IMR-90 (cell line): ENCODE measurements around the gene P2RY10. TPM values are rescaled to one million over a fixed set of nuclear protein-coding genes. Genes with fewer than 3 reads are reported as not detected.

Experiments
- ATAC-seq: fragments of 200-7000 bp; cut with Tn5 transposase; 2 replicates; pipeline ENCODE4 v1.9.1; 2020; ENCODE audit warnings: low read depth, mild to moderate bottlenecking, moderate library complexity
- BruUV-seq: library from RNA; stranded (reverse); fragments of 400-500 nt; replicated peaks from 2 replicates; lab custom pipeline; 2021; lab: Mats Ljungman, UMichigan
- CTCF ChIA-PET: fragments of 300-600 bp; formaldehyde crosslinking; extraction: SDS; loops from one replicate; lab custom pipeline; 2021; ENCODE audit warnings: antibody characterized with exemption; lab: Yijun Ruan, JAX
- POLR2A ChIA-PET: fragments of 300-600 bp; sonication (Branson Sonifier 250); formaldehyde crosslinking; loops from one replicate; lab custom pipeline; 2022; ENCODE audit warnings: antibody characterized with exemption; ENCODE audit not compliant: unreplicated experiment; lab: Charles Lee
- DNase-seq: peaks from one replicate; pipeline ENCODE4 v3.0.0; 2013
- H2AFZ ChIP-seq: replicated peaks from 2 replicates; pipeline ENCODE3; 2013; ENCODE audit warnings: low read length, mild to moderate bottlenecking; ENCODE audit not compliant: poor library complexity
- H2AK5ac ChIP-seq: 2 replicates; pipeline ENCODE4 v1.6.1; 2013; ENCODE audit warnings: low read depth, low read length, inconsistent platforms
- H2AK9ac ChIP-seq: replicated peaks from 2 replicates; pipeline ENCODE3; 2013; ENCODE audit warnings: mild to moderate bottlenecking, low read depth, low read length, moderate library complexity; ENCODE audit not compliant: poor library complexity
- H2BK120ac ChIP-seq: 2 replicates; pipeline ENCODE4 v1.6.1; 2013; ENCODE audit warnings: low read depth, low read length, inconsistent platforms
- H2BK15ac ChIP-seq: 3 replicates; pipeline ENCODE4 v1.6.1; 2013; ENCODE audit warnings: low read depth, low read length, inconsistent platforms
- H2BK20ac ChIP-seq: 2 replicates; pipeline ENCODE4 v1.6.1; 2013; ENCODE audit warnings: low read depth, mild to moderate bottlenecking, inconsistent platforms, low read length, moderate library complexity
- H2BK5ac ChIP-seq: 2 replicates; pipeline ENCODE4 v1.6.1; 2013; ENCODE audit warnings: mild to moderate bottlenecking, low read depth, low read length, inconsistent platforms; ENCODE audit not compliant: poor library complexity, severe bottlenecking
- H3K14ac ChIP-seq: replicated peaks from 2 replicates; pipeline ENCODE4 v1.6.1; 2013; ENCODE audit warnings: low read depth, low read length, inconsistent platforms
- H3K18ac ChIP-seq: 2 replicates; pipeline ENCODE4 v1.6.1; 2013; ENCODE audit warnings: low read depth, low read length, control low read depth
- H3K23ac ChIP-seq: 2 replicates; pipeline ENCODE4 v1.6.1; 2013; ENCODE audit warnings: low read depth, low read length, inconsistent platforms
- H3K27ac ChIP-seq: 2 replicates; pipeline ENCODE4 v1.5.1; 2013; ENCODE audit warnings: mild to moderate bottlenecking, control low read depth, low read length; ENCODE audit not compliant: insufficient read depth
- H3K27me3 ChIP-seq: 2 replicates; pipeline ENCODE4 v1.6.1; 2013; ENCODE audit warnings: low read length; ENCODE audit not compliant: control insufficient read depth, insufficient read depth
- H3K36me3 ChIP-seq: 2 replicates; pipeline ENCODE4 v1.6.1; 2013; ENCODE audit warnings: low read length, mixed read lengths; ENCODE audit not compliant: control insufficient read depth, insufficient read depth
- H3K4ac ChIP-seq: 2 replicates; pipeline ENCODE4 v1.6.1; 2013; ENCODE audit warnings: low read depth, low read length, inconsistent platforms
- H3K4me1 ChIP-seq: 2 replicates; pipeline ENCODE4 v1.6.1; 2013; ENCODE audit warnings: low read length, mixed read lengths; ENCODE audit not compliant: control insufficient read depth, insufficient read depth
- H3K4me2 ChIP-seq: 2 replicates; pipeline ENCODE4 v1.6.1; 2013; ENCODE audit warnings: low read depth, mild to moderate bottlenecking, control low read depth, low read length, moderate library complexity
- H3K4me3 ChIP-seq: 2 replicates; pipeline ENCODE4 v1.5.1; 2013; ENCODE audit warnings: low read depth, mild to moderate bottlenecking, control low read depth, low read length, moderate library complexity; ENCODE audit not compliant: insufficient read depth
- H3K56ac ChIP-seq: 2 replicates; pipeline ENCODE4 v1.6.1; 2013; ENCODE audit warnings: low read length, inconsistent platforms; ENCODE audit not compliant: insufficient read depth; ENCODE audit errors: extremely low read depth
- H3K79me1 ChIP-seq, 2 experiments: 2 replicates each; pipeline ENCODE4 v1.6.1; 2013; ENCODE audit warnings: low read length in 2 of 2, inconsistent platforms in 1 of 2, low read depth in 1 of 2
- H3K9ac ChIP-seq: 2 replicates; pipeline ENCODE4 v1.6.1; 2013; ENCODE audit warnings: low read depth, low read length, control low read depth
- H3K9me1 ChIP-seq: 2 replicates; pipeline ENCODE4 v1.6.1; 2013; ENCODE audit warnings: low read length, inconsistent platforms; ENCODE audit not compliant: insufficient read depth
- H3K9me3 ChIP-seq: 2 replicates; pipeline ENCODE4 v1.6.1; 2013; ENCODE audit warnings: low read length; ENCODE audit not compliant: control insufficient read depth, insufficient read depth
- H4K20me1 ChIP-seq: 2 replicates; pipeline ENCODE4 v1.6.1; 2013; ENCODE audit warnings: low read length, inconsistent platforms; ENCODE audit not compliant: insufficient read depth
- H4K5ac ChIP-seq: 2 replicates; pipeline ENCODE4 v1.6.1; 2013; ENCODE audit warnings: mild to moderate bottlenecking, low read depth, low read length, control low read depth
- H4K8ac ChIP-seq, 2 experiments: 2 replicates each; pipeline ENCODE4 v1.6.1; 2013; ENCODE audit warnings: low read depth in 2 of 2, low read length in 2 of 2, control low read depth in 1 of 2, inconsistent platforms in 1 of 2
- H4K91ac ChIP-seq: 2 replicates; pipeline ENCODE4 v1.6.1; 2013; ENCODE audit warnings: low read depth, low read length, inconsistent platforms; ENCODE audit not compliant: insufficient read depth
- FOS ChIP-seq: fragments of 150-350 bp; IDR thresholded peaks from 2 replicates; pipeline ENCODE4 v1.6.1; 2016; ENCODE audit warnings: low read depth, low read length
- MAFK ChIP-seq: IDR thresholded peaks from 2 replicates; pipeline ENCODE4 v1.6.1; 2012; ENCODE audit warnings: low read depth, low read length, improper control_type of control experiment
- MAZ ChIP-seq: IDR thresholded peaks from 2 replicates; pipeline ENCODE4 v1.6.1; 2012; ENCODE audit warnings: low read depth, mild to moderate bottlenecking, low read length, improper control_type of control experiment, moderate library complexity, borderline replicate concordance
- MXI1 ChIP-seq: IDR thresholded peaks from 2 replicates; pipeline ENCODE4 v1.6.1; 2012; ENCODE audit warnings: low read depth, mild to moderate bottlenecking, low read length, moderate library complexity, borderline replicate concordance
- RCOR1 ChIP-seq: IDR thresholded peaks from 2 replicates; pipeline ENCODE4 v1.6.1; 2012; ENCODE audit warnings: mild to moderate bottlenecking, low read length, improper control_type of control experiment; ENCODE audit not compliant: insufficient replicate concordance
- RFX5 ChIP-seq: IDR thresholded peaks from 2 replicates; pipeline ENCODE4 v1.8.0; 2012; ENCODE audit warnings: low read depth, mild to moderate bottlenecking, low read length, moderate library complexity
- whole genome bisulfite sequencing, 2 experiments: methylation state at CpG; one replicate each; pipeline versions ENCODE4 v1.1.5 to v1.1.7; 2013; ENCODE audit warnings: missing lambda C conversion rate in 2 of 2; ENCODE audit not compliant: insufficient read length in 1 of 2; ENCODE audit errors: extremely low coverage in 2 of 2; 5-methylcytosine and 5-hydroxymethylcytosine counted together
- dilution Hi-C: fragments of 300-500 bp; cut with HindIII; formaldehyde crosslinking; loops from one replicate; pipeline ENCODE4 v1.14.3; 2018; ENCODE audit warnings: low sequenced_read_pairs; ENCODE audit not compliant: unreplicated experiment
- in situ Hi-C: fragments of 300-500 bp; cut with MboI; formaldehyde crosslinking; loops from 3 replicates; pipeline ENCODE4 v1.14.3; 2019; ENCODE audit warnings: low sequenced_read_pairs, inconsistent platforms, mixed read lengths
- intact Hi-C: fragments of 100-400 bp; cut with micrococcal nuclease; formaldehyde crosslinking; loops from 2 replicates; pipeline ENCODE4 v1.10.0; 2022
- polyA plus RNA-seq, 3 experiments: library from polyadenylated mRNA; depleted of rRNA; stranded (reverse); fragments of >200 nt; gene quantifications; 2 replicates each; pipeline ENCODE4 v1.2.3, GENCODE V29; 2012; ENCODE audit warnings: low replicate concordance in 1 of 3
- total RNA-seq: library from RNA; depleted of rRNA; stranded (reverse); fragments of >200 nt; gene quantifications from 2 replicates; pipeline ENCODE4 v1.2.3, GENCODE V29; 2012

Gene P2RY10
- total and polyA plus RNA-seq, 2 of the 4 experiments (the other 2 are of a cell fraction): not detected

DNA sequence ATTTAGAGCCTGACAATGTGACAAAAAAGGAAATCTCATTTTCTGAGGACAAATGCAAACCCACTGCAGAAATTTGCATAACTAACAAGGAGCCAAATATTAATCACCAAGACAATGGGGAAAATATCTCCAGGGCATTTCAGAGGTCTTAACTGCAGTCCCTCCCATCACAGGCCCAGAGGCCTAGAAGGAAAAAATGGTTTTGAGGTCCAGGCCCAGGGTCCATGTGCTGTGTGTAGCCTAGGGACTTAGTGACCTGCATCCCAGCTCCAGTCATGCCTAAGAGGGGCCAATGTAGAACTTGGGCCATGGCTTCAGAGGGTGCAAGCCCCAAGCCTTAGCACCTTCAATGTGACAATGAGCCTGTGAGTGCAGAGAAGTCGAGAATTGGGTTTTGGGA, 44.2 kb downstream of the P2RY10 start:
- Histone ChIP-seq H2AFZ (no peak overlapping the region), H2BK15ac (no peak overlapping the region), H4K5ac (no peak overlapping the region), H3K9ac (no peak overlapping the region), H3K4me3 (no peak overlapping the region), H3K9me1 (no peaks in the 10 kb centered on the region), H2AK5ac (no peak overlapping the region), H3K27me3 (no peaks in the 10 kb centered on the region), H3K27ac (no peak overlapping the region), H3K14ac (no peak overlapping the region), H4K91ac (no peak overlapping the region), H2BK5ac (no peak overlapping the region), H3K4me1 (no peaks in the 10 kb centered on the region), H3K23ac (no peak overlapping the region), H4K20me1 (no peaks in the 10 kb centered on the region), H3K4me2 (no peak overlapping the region), H2BK120ac (no peak overlapping the region), H3K4ac (no peak overlapping the region), H3K18ac (no peak overlapping the region), H4K8ac (no peak overlapping the region), H3K56ac (no peak overlapping the region), H3K9me3 (peaks cover 3% of the 10 kb centered on the region; the same call in 1 of the 2 replicates), H3K79me1 (no peaks in the 10 kb centered on the region), H2AK9ac (no peak overlapping the region), H2BK20ac (no peak overlapping the region), H3K36me3 (no peaks in the 10 kb centered on the region)
- ChIA-PET POLR2A (no interaction called here), CTCF (no interaction called here)
- intact Hi-C loops (no loop called here), in situ Hi-C loops (no loop called here), dilution Hi-C loops (no loop called here)
- TF ChIP-seq RCOR1 (no peak), MAFK (no peak), RFX5 (no peak), MXI1 (no peak), FOS (no peak), MAZ (no peak)
- no TSS peak for BruUV-seq
- ATAC-seq (no peak), DNase-seq (no peak)
- no CpG with 5 or more reads among the region's 1 CpG for WGBS, 2 experiments
